Measurements from ENCODE around the gene PDGFD.

Gene PDGFD

GRCh38 chr11:104000798-104001197 lies 163.1 kb downstream of the PDGFD start:
- no peak for DNase-seq (ENCODE audit: low read depth)

GRCh38 chr11:103998826-103999508 lies 165.0 kb downstream of the PDGFD start:
- no peak for DNase-seq (ENCODE audit: low read depth)

- DNase-seq (ENCODE audit: low read depth), result no peak
Measured at GRCh38 chr11:103997082-103997481, 166.9 kb downstream of the PDGFD start.

GRCh38 chr11:103995896-103996295 lies 168.1 kb downstream of the PDGFD start:
- DNase-seq (ENCODE audit: low read depth), result no peak

- DNase-seq (ENCODE audit: low read depth), result no peak
Measured at GRCh38 chr11:103994518-103994917, 169.4 kb downstream of the PDGFD start.

- DNase-seq (ENCODE audit: low read depth), result no peak
Measured at GRCh38 chr11:103994094-103994493, 169.9 kb downstream of the PDGFD start.

GRCh38 chr11:103993507-103993906 lies 170.4 kb downstream of the PDGFD start:
- no peak for DNase-seq (ENCODE audit: low read depth)

GRCh38 chr11:103988595-103988969 lies 175.4 kb downstream of the PDGFD start:
- DNase-seq (ENCODE audit: low read depth), result no peak

GRCh38 chr11:103987629-103988594 lies 176.0 kb downstream of the PDGFD start:
- no peak for DNase-seq (ENCODE audit: low read depth)

GRCh38 chr11:103985041-103985440 lies 178.9 kb downstream of the PDGFD start:
- DNase-seq (ENCODE audit: low read depth), result no peak

GRCh38 chr11:103980108-103980507 lies 183.8 kb downstream of the PDGFD start:
- no peak for DNase-seq (ENCODE audit: low read depth)

- no peak for DNase-seq (ENCODE audit: low read depth)
Measured at GRCh38 chr11:103978616-103979595, 185.0 kb downstream of the PDGFD start.

- DNase-seq (ENCODE audit: low read depth), result no peak
Measured at GRCh38 chr11:103972013-103972412, 191.9 kb downstream of the PDGFD start.

GRCh38 chr11:103970701-103971249 lies 193.2 kb downstream of the PDGFD start:
- DNase-seq (ENCODE audit: low read depth), result no peak

GRCh38 chr11:103968685-103969084 lies 195.3 kb downstream of the PDGFD start:
- no peak for DNase-seq (ENCODE audit: low read depth)

- DNase-seq (ENCODE audit: low read depth), result no peak
Measured at GRCh38 chr11:103967985-103968384, 196.0 kb downstream of the PDGFD start.

- DNase-seq (ENCODE audit: low read depth), result no peak
Measured at GRCh38 chr11:103964390-103964789, 199.6 kb downstream of the PDGFD start.

GRCh38 chr11:103963648-103964047 lies 200.3 kb downstream of the PDGFD start:
- no peak for DNase-seq (ENCODE audit: low read depth)

GRCh38 chr11:103961010-103961409 lies 202.9 kb downstream of the PDGFD start:
- DNase-seq (ENCODE audit: low read depth), result no peak

- DNase-seq (ENCODE audit: low read depth), result no peak
Measured at GRCh38 chr11:103960108-103960507, 203.8 kb downstream of the PDGFD start.

GRCh38 chr11:103959279-103959942 lies 204.5 kb downstream of the PDGFD start:
- no peak for DNase-seq (ENCODE audit: low read depth)

Measured in GM04503 (cell line).